ENCODE measurements around the gene CYBC1. TPM values are rescaled to one million over a fixed set of nuclear protein-coding genes. Genes with fewer than 3 reads are reported as not detected.

The CYBC1 gene
- total and polyA plus RNA-seq, 3 donors from 2014 or later = 46.3 to 88.2 (median 61.1) TPM

- Histone ChIP-seq H3K27ac (peak overlapping the region; percentile 24 to 61), H3K36me3 (ENCODE audit: low read depth, missing control alignments) (no peaks in the 10 kb centered on the region), H3K9me3 (no peaks in the 10 kb centered on the region), H3K27me3 (no peaks in the 10 kb centered on the region), H3K4me3 (no peak overlapping the region), H3K4me1 (peaks cover 55% of the 10 kb centered on the region)
- intact Hi-C loops (cut with DNase I; ENCODE audit: low total_unique reads) = no loop called here
- 54 to 56% methylated on average over 6 to 19 of the region's 19 CpGs for WGBS, 2 donors
- no peak for TF ChIP-seq CTCF (IDR thresholded peaks at IDR 0.05)
- no peak for TF ChIP-seq POLR2A (IDR thresholded peaks at IDR 0.05)
- DNase-seq = no peak
Observed at GRCh38 chr17:82444941-82445521, 5.5 kb downstream of the CYBC1 start.

DNA sequence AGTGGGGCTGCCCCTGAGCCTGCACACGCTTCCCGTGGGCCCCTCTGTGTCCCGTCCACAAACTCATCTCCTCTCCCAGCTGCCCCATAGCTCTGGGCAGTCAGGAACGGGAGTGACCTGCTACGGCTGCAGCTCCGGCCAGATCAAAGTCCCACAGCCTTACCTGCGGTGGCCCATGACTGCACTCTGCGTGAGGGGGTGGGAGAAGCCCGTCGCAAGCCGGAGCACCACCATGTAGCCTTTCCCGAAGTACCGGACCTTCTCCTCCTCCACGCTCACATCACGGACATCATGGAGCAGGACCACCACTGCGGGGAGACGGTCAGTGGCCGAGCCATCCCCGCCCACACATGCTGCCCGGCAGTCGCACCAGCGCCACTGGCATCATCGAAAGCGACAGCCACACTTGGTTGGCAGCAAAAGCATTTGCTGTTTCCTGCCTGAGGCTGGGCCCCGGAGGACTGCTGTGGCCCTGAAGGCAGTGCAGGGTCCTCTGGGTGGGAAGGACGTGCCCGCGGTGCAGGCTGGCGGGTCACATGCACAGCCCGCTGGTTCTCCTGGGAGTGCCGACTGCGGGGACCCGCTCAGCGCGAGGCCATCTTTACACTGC lies 6.2 kb downstream of the CYBC1 start:
- no peaks in the 10 kb centered on the region for H3K36me3 ChIP-seq (ENCODE audit: low read depth, missing control alignments)
- WGBS, 2 donors = 88 to 90% methylated on average over 25 to 35 of the region's 35 CpGs
- H3K27ac ChIP-seq = peak overlapping the region in 1 of 2 donors; percentile 62
- H3K4me3 ChIP-seq = no peak overlapping the region
- H3K9me3 ChIP-seq = no peaks in the 10 kb centered on the region
- no peaks in the 10 kb centered on the region for H3K27me3 ChIP-seq
- no peak for DNase-seq
- TF ChIP-seq POLR2A (IDR thresholded peaks at IDR 0.05) (no peak), CTCF (IDR thresholded peaks at IDR 0.05) (no peak)
- intact Hi-C loops (cut with DNase I; ENCODE audit: low total_unique reads) = no loop called here
- H3K4me1 ChIP-seq = peaks cover 49% of the 10 kb centered on the region

DNA sequence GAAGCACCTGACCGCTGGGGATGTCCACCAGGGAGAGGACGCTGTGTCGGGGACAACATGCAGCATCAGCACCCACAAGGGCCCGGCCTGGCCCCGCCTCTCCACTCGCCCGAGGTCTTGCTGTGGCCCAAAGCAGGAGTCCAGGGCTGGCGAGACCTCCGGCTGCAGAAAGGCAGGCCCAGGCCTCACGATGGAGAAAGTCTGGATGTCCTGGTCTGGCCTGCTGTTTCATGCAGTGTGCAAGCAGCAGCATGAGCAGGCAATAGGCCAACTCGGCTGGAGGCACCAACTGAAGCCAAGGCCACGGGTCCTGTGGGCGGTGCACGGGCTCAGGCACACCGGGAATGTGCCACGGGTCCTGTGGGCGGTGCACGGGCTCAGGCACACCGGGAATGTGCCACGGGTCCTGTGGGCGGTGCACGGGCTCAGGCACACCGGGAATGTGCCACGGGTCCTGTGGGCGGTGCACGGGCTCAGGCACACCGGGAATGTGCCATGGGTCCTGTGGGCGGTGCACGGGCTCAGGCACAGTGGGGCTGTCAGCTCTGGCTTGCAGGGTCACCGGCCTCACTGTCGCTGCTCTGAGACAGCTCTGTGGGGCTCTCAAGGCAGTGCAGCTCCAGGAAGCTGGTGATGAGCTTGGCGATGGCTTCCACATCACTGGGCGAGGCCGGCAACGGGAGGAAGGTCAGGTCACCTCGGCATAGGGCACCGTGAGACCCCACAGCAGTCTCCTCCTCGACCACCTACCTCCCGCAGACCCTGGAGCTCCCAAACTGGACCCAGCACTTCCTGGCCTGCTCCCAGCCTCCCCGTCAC lies 6.9 kb downstream of the CYBC1 start:
- Histone ChIP-seq H3K9me3 (no peaks in the 10 kb centered on the region), H3K4me3 (no peak overlapping the region), H3K27ac (peak overlapping the region; percentile 62 to 66), H3K4me1 (peaks cover 42% of the 10 kb centered on the region), H3K27me3 (no peaks in the 10 kb centered on the region), H3K36me3 (ENCODE audit: low read depth, missing control alignments) (no peaks in the 10 kb centered on the region)
- DNase-seq = peak; percentile 92
- 54 to 71% methylated on average over 4 to 39 of the region's 40 CpGs for WGBS, 2 donors
- intact Hi-C loops (cut with DNase I; ENCODE audit: low total_unique reads) = no loop called here
- TF ChIP-seq POLR2A (IDR thresholded peaks at IDR 0.05) (no peak), CTCF (IDR thresholded peaks at IDR 0.05) (no peak)

DNA sequence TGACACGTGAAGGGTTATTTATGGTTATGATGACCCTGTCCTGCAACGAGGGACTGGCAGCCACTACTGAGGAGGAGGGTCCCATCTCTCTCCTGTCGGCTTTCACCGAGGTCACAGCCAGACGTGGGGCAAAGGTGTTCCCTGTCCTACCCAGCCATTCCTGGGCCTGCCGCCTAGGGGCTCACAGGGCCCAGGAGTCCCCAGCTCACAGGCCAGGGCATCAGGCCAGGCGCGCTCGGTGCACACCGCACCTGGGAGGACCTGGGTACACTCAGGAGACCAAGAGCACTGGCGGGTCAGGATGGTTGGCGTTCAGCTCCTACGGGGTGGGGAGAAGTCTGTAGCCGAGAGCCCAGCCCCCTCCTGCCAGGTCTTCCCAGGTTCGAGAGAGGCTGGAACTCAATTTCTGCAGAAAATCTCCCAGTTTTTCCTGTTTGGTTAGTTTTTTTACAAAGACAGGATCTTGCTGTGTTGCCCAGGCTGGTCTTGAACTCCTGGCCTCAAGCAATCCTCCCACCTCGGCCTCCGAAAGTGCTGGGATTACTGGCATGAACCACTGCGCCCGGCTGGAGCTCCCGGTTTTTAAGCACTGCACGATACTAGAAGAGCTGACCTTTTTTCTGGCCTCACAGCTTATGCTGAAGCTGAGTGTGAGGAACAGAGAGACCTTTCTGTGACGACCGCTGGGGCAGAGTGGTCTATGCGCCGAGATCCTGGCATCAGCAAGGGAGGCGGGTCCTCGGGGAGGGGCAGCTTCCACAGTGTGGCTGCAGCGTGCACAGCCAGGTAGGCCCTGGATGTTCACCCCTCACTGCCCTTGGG lies 7.7 kb downstream of the CYBC1 start:
- Histone ChIP-seq H3K4me1 (peaks cover 42% of the 10 kb centered on the region), H3K4me3 (no peak overlapping the region), H3K27ac (peak overlapping the region in 1 of 2 donors; percentile 66), H3K27me3 (no peaks in the 10 kb centered on the region), H3K9me3 (no peaks in the 10 kb centered on the region), H3K36me3 (ENCODE audit: low read depth, missing control alignments) (no peaks in the 10 kb centered on the region)
- DNase-seq = no peak
- WGBS, 2 donors = 64 to 71% methylated on average over 19 to 28 of the region's 28 CpGs
- TF ChIP-seq CTCF (IDR thresholded peaks at IDR 0.05) (no peak), POLR2A (IDR thresholded peaks at IDR 0.05) (no peak)
- intact Hi-C loops (cut with DNase I; ENCODE audit: low total_unique reads) = no loop called here

Measured in testis (tissue), 3 donors.